Activated naive CD4-positive, alpha-beta T cell treated with Interleukin-2 at 50 U/mL for 16 hours (primary cell): ENCODE results near the gene ARID1A.

Experiments
- DNase-seq: peaks from one replicate; pipeline ENCODE4 v3.0.0-alpha.2; 2020

ARID1A gene

GRCh38 chr1:26829184-26829911 lies 133.5 kb downstream of the ARID1A start:
- DNase-seq = no peak

- DNase-seq = no peak
Observed at GRCh38 chr1:26831059-26831458, 135.2 kb downstream of the ARID1A start.
